Bronchial epithelial cell (primary cell): ENCODE measurements around the gene ZFR2. TPM values are rescaled to one million over a fixed set of nuclear protein-coding genes. Genes with fewer than 3 reads are reported as not detected.

Experiments used
- DNase-seq: peaks from one replicate; pipeline ENCODE4 v3.0.0-alpha.2; 2010; ENCODE audit warnings: low read depth
- FAIRE-seq: peaks from 2 replicates; lab custom pipeline; 2011; peaks lifted over from hg19 to GRCh38; lab: Jason Lieb, UNC
- H3K27me3 ChIP-seq: 2 replicates; pipeline ENCODE4 v1.5.1; 2011; ENCODE audit warnings: low read length; ENCODE audit not compliant: control insufficient read depth, insufficient read depth
- H3K36me3 ChIP-seq: 2 replicates; pipeline ENCODE4 v1.5.1; 2011; ENCODE audit warnings: low read length; ENCODE audit not compliant: control insufficient read depth, insufficient read depth
- H3K4me3 ChIP-seq: 2 replicates; pipeline ENCODE4 v1.5.1; 2011; ENCODE audit warnings: mild to moderate bottlenecking, low read depth, low read length, control low read depth
- total RNA-seq: library from RNA; depleted of rRNA; stranded (reverse); fragments of >200 nt; gene quantifications from 2 replicates; pipeline ENCODE4 v1.2.1, GENCODE V29; 2014
- TF ChIP-seq, protein P1 (sequence below): IDR thresholded peaks from 2 replicates; pipeline ENCODE4 v1.5.1; 2011; ENCODE audit warnings: mild to moderate bottlenecking, moderate library complexity, low read length, control low read depth, inconsistent platforms; ENCODE audit not compliant: insufficient read depth, severe bottlenecking

ZFR2 gene
- total RNA-seq, 1 donor from 2014 or later: not detected

DNA sequence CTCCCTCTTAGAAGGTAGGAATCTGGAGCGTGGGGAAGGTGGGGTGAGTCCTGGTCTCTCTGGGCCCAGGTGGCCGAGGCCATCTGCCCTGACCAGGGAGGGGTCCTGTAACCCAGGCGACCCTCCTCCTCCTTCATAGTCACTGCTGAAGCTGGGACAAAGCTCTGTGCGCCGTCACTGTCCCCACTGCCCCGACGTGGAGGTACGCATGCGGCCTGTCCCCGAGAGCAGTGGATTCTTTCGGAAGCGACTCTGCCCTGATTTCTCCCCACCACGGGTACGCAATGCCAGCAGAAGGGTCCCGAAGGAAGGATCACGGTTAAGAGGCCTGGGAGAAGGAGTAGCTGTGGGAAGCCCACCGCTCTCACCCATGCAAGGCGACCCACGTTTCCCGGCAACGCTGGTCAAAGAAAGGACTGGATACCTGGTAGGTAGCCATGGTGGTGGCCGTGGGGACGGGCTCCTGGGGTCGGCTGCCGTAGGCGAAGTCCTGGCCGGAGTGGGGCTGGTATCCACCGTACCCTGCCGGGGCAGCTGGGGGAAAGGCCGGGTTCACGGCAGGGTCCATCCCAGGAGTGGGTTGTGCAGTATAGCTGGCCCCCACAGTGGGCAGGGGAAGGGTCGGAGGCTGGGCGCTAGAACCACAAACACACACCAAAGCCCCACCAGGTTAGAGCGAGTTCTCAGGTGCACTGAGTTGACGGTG lies 34.3 kb downstream of the ZFR2 start:
- Histone ChIP-seq H3K4me3 (no peak overlapping the region), H3K27me3 (no peaks in the 10 kb centered on the region), H3K36me3 (no peaks in the 10 kb centered on the region)
- FAIRE-seq: no peak
- DNase-seq: no peak
- TF ChIP-seq, protein P1, sequence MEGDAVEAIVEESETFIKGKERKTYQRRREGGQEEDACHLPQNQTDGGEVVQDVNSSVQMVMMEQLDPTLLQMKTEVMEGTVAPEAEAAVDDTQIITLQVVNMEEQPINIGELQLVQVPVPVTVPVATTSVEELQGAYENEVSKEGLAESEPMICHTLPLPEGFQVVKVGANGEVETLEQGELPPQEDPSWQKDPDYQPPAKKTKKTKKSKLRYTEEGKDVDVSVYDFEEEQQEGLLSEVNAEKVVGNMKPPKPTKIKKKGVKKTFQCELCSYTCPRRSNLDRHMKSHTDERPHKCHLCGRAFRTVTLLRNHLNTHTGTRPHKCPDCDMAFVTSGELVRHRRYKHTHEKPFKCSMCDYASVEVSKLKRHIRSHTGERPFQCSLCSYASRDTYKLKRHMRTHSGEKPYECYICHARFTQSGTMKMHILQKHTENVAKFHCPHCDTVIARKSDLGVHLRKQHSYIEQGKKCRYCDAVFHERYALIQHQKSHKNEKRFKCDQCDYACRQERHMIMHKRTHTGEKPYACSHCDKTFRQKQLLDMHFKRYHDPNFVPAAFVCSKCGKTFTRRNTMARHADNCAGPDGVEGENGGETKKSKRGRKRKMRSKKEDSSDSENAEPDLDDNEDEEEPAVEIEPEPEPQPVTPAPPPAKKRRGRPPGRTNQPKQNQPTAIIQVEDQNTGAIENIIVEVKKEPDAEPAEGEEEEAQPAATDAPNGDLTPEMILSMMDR: no peak

- TF ChIP-seq, protein P1: no peak
- no peak for DNase-seq
- H3K27me3 ChIP-seq: no peaks in the 10 kb centered on the region
- no peak for FAIRE-seq
- no peak overlapping the region for H3K4me3 ChIP-seq
- no peaks in the 10 kb centered on the region for H3K36me3 ChIP-seq
These were observed 35.1 kb downstream of the ZFR2 start for GRCh38 chr19:3833578-3834348.

GRCh38 chr19:3832001-3832400 lies 36.8 kb downstream of the ZFR2 start:
- TF ChIP-seq, protein P1: no peak
- FAIRE-seq (no peak), DNase-seq (no peak)
- no peak overlapping the region for H3K4me3 ChIP-seq
- no peaks in the 10 kb centered on the region for H3K36me3 ChIP-seq
- no peaks in the 10 kb centered on the region for H3K27me3 ChIP-seq

GRCh38 chr19:3831601-3832000 lies 37.2 kb downstream of the ZFR2 start:
- TF ChIP-seq, protein P1: no peak
- Histone ChIP-seq H3K4me3 (no peak overlapping the region), H3K36me3 (no peaks in the 10 kb centered on the region), H3K27me3 (no peaks in the 10 kb centered on the region)
- FAIRE-seq: no peak
- DNase-seq: no peak

DNA sequence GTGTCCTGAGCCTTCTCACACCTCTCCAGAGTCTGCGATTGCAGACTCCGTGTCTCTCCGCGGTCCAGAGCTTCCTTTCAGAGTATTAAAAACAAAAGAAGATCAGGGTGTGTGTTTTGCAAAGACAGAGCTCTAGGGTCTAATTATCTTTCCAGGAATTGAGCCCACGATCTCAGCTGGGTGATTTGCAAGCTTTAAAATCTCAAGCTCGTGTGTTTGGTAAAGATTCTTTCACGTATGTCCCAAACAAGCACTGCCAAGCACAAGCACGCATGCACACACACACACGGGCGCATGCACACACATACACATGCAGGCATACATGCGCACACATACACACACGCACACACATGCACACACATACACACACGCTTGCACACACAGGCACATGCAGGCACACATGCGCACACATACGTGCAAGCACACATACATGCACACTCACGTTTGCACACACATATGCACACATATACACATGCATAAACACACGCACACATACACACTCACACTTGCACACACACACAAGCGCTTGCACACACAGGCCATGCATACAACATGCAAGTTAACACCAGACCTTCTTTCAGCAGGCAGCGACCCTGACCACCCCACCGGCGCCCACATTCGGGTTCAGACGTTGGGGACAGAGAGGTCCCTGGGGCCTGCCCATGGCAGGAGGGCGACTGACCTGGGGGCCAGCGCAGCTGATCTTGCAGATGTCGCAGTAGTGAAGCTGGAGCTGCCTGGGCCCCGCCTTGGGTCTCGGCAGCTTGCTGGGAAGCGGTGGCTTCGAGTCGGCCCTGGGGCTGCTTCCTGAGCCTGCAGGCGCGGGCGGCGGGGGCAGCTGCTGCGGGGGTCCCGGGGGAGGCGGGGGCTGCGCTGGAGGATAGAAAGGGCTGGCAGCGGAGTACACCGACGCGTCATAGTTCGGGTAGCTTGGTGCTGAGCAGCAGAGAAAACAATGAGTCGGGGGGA lies 37.9 kb downstream of the ZFR2 start:
- Histone ChIP-seq H3K27me3 (no peaks in the 10 kb centered on the region), H3K4me3 (no peak overlapping the region), H3K36me3 (no peaks in the 10 kb centered on the region)
- peak; percentile 86 for FAIRE-seq
- no peak for DNase-seq
- TF ChIP-seq, protein P1: no peak
